Hepatocyte (in vitro differentiated cells): ENCODE data around the gene PRR12. TPM values are rescaled to one million over a fixed set of nuclear protein-coding genes. Genes with fewer than 3 reads are reported as not detected.
"Not testable (repeated sequence)": the region's sequence is repeated elsewhere in the genome, so short reads cannot be mapped to it uniquely, and the experiment has no call there.

Source experiments
- DNase-seq: peaks from one replicate; pipeline ENCODE4 v3.0.0-alpha.2; 2016; ENCODE audit warnings: low spot score
- H2AFZ ChIP-seq: fragments of 200-600 bp; sonication (generic); 2 replicates; pipeline ENCODE4 v1.6.0; 2016; ENCODE audit warnings: antibody characterized with exemption, mild to moderate bottlenecking
- H3K27ac ChIP-seq: fragments of 200-600 bp; sonication (generic); 2 replicates; pipeline ENCODE4 v1.5.1; 2016; ENCODE audit warnings: mild to moderate bottlenecking
- H3K27me3 ChIP-seq: fragments of 200-600 bp; sonication (generic); 2 replicates; pipeline ENCODE4 v1.6.1; 2016
- H3K36me3 ChIP-seq: fragments of 200-600 bp; sonication (generic); replicated peaks from 2 replicates; pipeline ENCODE4 v1.5.1; 2016; ENCODE audit warnings: low read depth; ENCODE audit not compliant: insufficient read depth
- H3K4me1 ChIP-seq: fragments of 200-600 bp; sonication (generic); 2 replicates; pipeline ENCODE4 v1.5.1; 2016; ENCODE audit warnings: mild to moderate bottlenecking, moderate library complexity; ENCODE audit not compliant: insufficient read depth
- H3K4me2 ChIP-seq: fragments of 200-600 bp; sonication (generic); 2 replicates; pipeline ENCODE4 v1.6.0; 2016
- H3K4me3 ChIP-seq: fragments of 200-600 bp; sonication (generic); 2 replicates; pipeline ENCODE4 v1.5.1; 2016; ENCODE audit warnings: mild to moderate bottlenecking
- H3K79me2 ChIP-seq: fragments of 200-600 bp; sonication (generic); 2 replicates; pipeline ENCODE4 v1.6.0; 2017; ENCODE audit warnings: mild to moderate bottlenecking
- H3K9me2 ChIP-seq: fragments of 200-600 bp; sonication (generic); replicated peaks from 2 replicates; pipeline ENCODE4 v1.6.0; 2017; ENCODE audit warnings: mild to moderate bottlenecking; ENCODE audit not compliant: insufficient read depth
- H3K9me3 ChIP-seq: fragments of 200-600 bp; sonication (generic); 2 replicates; pipeline ENCODE4 v1.5.1; 2016; ENCODE audit warnings: low read depth, mild to moderate bottlenecking
- H4K20me1 ChIP-seq: fragments of 200-600 bp; sonication (generic); 2 replicates; pipeline ENCODE4 v1.6.0; 2016; ENCODE audit warnings: mild to moderate bottlenecking; ENCODE audit not compliant: insufficient read depth, poor library complexity, severe bottlenecking
- CTCF ChIP-seq: fragments of 200-600 bp; sonication (generic); IDR thresholded peaks from 2 replicates; pipeline ENCODE4 v1.5.1; 2016; ENCODE audit warnings: antibody characterized with exemption, mild to moderate bottlenecking; ENCODE audit not compliant: poor library complexity
- EZH2 ChIP-seq: fragments of 200-600 bp; sonication (generic); IDR thresholded peaks from 2 replicates; pipeline ENCODE4 v1.6.1; 2016; ENCODE audit warnings: antibody characterized with exemption, mild to moderate bottlenecking, borderline replicate concordance
- EZH2phosphoT487 ChIP-seq: fragments of 200-600 bp; sonication (generic); IDR thresholded peaks from one replicate; pipeline ENCODE4 v1.6.1; 2018; ENCODE audit warnings: antibody characterized with exemption, mild to moderate bottlenecking, low read depth, moderate library complexity; ENCODE audit not compliant: unreplicated experiment, severe bottlenecking
- WGBS: methylation state at CpG from one replicate; pipeline ENCODE4 v1.1.6; 2016; ENCODE audit warnings: low lambda C conversion rate; ENCODE audit errors: missing lambda C conversion rate; 5-methylcytosine and 5-hydroxymethylcytosine counted together
- polyA plus RNA-seq: library from polyadenylated mRNA; unstranded; fragments of >200 nt; fragmentation: Nextera tagmentation; extraction: Ambion mirVana; gene quantifications from 2 replicates; pipeline ENCODE4 v1.2.1, GENCODE V29; 2016
- total RNA-seq: library from RNA; depleted of rRNA; stranded (reverse); fragments of >200 nt; gene quantifications from 2 replicates; pipeline ENCODE4 v1.2.3, GENCODE V29; 2014

PRR12 gene
- total and polyA plus RNA-seq, 2 experiments from 2014 or later, result 2.7 to 3.7 TPM

- H3K79me2 ChIP-seq, result no peaks in the 10 kb centered on the region
- no peaks in the 10 kb centered on the region for H3K9me2 ChIP-seq
- no peaks in the 10 kb centered on the region for H3K9me3 ChIP-seq
- DNase-seq, result no peak
- H3K27ac ChIP-seq, result no peak overlapping the region
- no peaks in the 10 kb centered on the region for H3K4me1 ChIP-seq
- no peaks in the 10 kb centered on the region for H3K27me3 ChIP-seq
- H3K4me2 ChIP-seq, result no peak overlapping the region
- no peak overlapping the region for H2AFZ ChIP-seq
- no peaks in the 10 kb centered on the region for H3K36me3 ChIP-seq
- no peak overlapping the region for H3K4me3 ChIP-seq
- 88% methylated on average over 5 of the region's 5 CpGs for WGBS
- TF ChIP-seq EZH2, result no peak
- TF ChIP-seq CTCF, result no peak
- TF ChIP-seq EZH2phosphoT487, result no peak
- H4K20me1 ChIP-seq, result no peaks in the 10 kb centered on the region
Measured at GRCh38 chr19:49632576-49632975, 41.6 kb downstream of the PRR12 start.

- H3K9me3 ChIP-seq, H3K4me3 ChIP-seq, H3K27ac ChIP-seq, H3K36me3 ChIP-seq, H3K27me3 ChIP-seq, H2AFZ ChIP-seq, H3K4me1 ChIP-seq, H4K20me1 ChIP-seq, H3K9me2 ChIP-seq, DNase-seq, H3K4me2 ChIP-seq, H3K79me2 ChIP-seq: not testable (repeated sequence)
- WGBS, result 72% methylated on average over 9 of the region's 9 CpGs
Measured at GRCh38 chr19:49633273-49633672, 42.3 kb downstream of the PRR12 start.

GRCh38 chr19:49635530-49636232 lies 44.7 kb downstream of the PRR12 start:
- no peak for DNase-seq
- H3K27ac ChIP-seq, result no peak overlapping the region
- TF ChIP-seq EZH2 (no peak), CTCF (peak; percentile 4), EZH2phosphoT487 (no peak)

GRCh38 chr19:49636233-49636932 lies 45.4 kb downstream of the PRR12 start:
- no peak for DNase-seq
- Histone ChIP-seq H3K27me3 (no peaks in the 10 kb centered on the region), H3K79me2 (no peaks in the 10 kb centered on the region), H2AFZ (no peak overlapping the region), H3K36me3 (no peaks in the 10 kb centered on the region), H3K27ac (no peak overlapping the region), H3K4me3 (no peak overlapping the region), H3K4me2 (no peak overlapping the region), H3K9me3 (no peaks in the 10 kb centered on the region), H3K4me1 (peaks cover 25% of the 10 kb centered on the region), H3K9me2 (no peaks in the 10 kb centered on the region), H4K20me1 (no peaks in the 10 kb centered on the region)
- 81% methylated on average over 24 of the region's 30 CpGs for WGBS
- TF ChIP-seq EZH2phosphoT487, result no peak
- no peak for TF ChIP-seq CTCF

More at GRCh38 chr19:49635530-49636232, 44.7 kb downstream of the PRR12 start:
- Histone ChIP-seq H3K79me2 (no peaks in the 10 kb centered on the region), H3K4me2 (no peak overlapping the region), H3K4me3 (no peak overlapping the region), H3K9me2 (no peaks in the 10 kb centered on the region), H2AFZ (no peak overlapping the region), H4K20me1 (no peaks in the 10 kb centered on the region), H3K4me1 (peaks cover 19% of the 10 kb centered on the region), H3K9me3 (no peaks in the 10 kb centered on the region), H3K27me3 (no peaks in the 10 kb centered on the region), H3K36me3 (no peaks in the 10 kb centered on the region)
- WGBS, result 39% methylated on average over 21 of the region's 24 CpGs
